Mesothelial cell of epicardium (in vitro differentiated cells): ENCODE measurements around the gene CRABP2. TPM values are rescaled to one million over a fixed set of nuclear protein-coding genes. Genes with fewer than 3 reads are reported as not detected.
A peak's percentile ranks its signal among the peaks of the same experiment; 100 is the strongest.

ENCODE experiments used
- DNase-seq, 2 experiments: peaks; one replicate each; pipeline ENCODE4 v3.0.0; 2021; ENCODE audit warnings: low spot score in 2 of 2; ENCODE audit not compliant: unreplicated experiment in 2 of 2
- H3K27ac Mint-ChIP-seq: 2 replicates; pipeline ENCODE4 v1.8.0; 2021; ENCODE audit warnings: mixed read lengths
- H3K27me3 Mint-ChIP-seq: 2 replicates; pipeline ENCODE4 v1.8.0; 2021; ENCODE audit warnings: low read depth, mixed read lengths
- H3K36me3 Mint-ChIP-seq: 2 replicates; pipeline ENCODE4 v1.8.0; 2021; ENCODE audit warnings: mixed read lengths
- H3K4me1 Mint-ChIP-seq: 2 replicates; pipeline ENCODE4 v1.8.0; 2021; ENCODE audit warnings: mixed read lengths
- H3K4me3 Mint-ChIP-seq: 2 replicates; pipeline ENCODE4 v1.8.0; 2021; ENCODE audit warnings: mild to moderate bottlenecking, moderate library complexity, mixed read lengths
- H3K9me3 Mint-ChIP-seq: 2 replicates; pipeline ENCODE4 v1.8.0; 2021; ENCODE audit warnings: mixed read lengths
- CTCF ChIP-seq: fragments of 200-600 bp; sonication (generic); IDR thresholded peaks from one replicate; pipeline ENCODE4 v1.5.0; 2021; ENCODE audit warnings: antibody characterized with exemption; ENCODE audit not compliant: unreplicated experiment
- total RNA-seq: library from RNA; stranded (reverse); gene quantifications from 3 replicates; pipeline ENCODE4 v1.2.1, GENCODE V29; 2021

Gene CRABP2
- total RNA-seq, 1 donor from 2014 or later = 704 TPM

- DNase-seq = peak; percentile 83 to 95
- Mint-ChIP-seq H3K27me3 (no peaks in the 10 kb centered on the region), H3K4me3 (peak within 1 kb of the TSS; percentile 97)
Measured at GRCh38 chr1:156740741-156741480, 35.5 kb upstream of the CRABP2 start, which contains the start of gene MRPL24. Gene MRPL24, minus strand, starts transcription at chr1:156741088. Its CDS starts 2,384 bp downstream, at chr1:156738704.

GRCh38 chr1:156740237-156740740, 34.9 kb upstream of the CRABP2 start:
- Mint-ChIP-seq H3K4me3 (peak overlapping the region; percentile 97), H3K36me3 (peaks cover 17% of the 10 kb centered on the region), H3K4me1 (peaks cover 20% of the 10 kb centered on the region), H3K9me3 (no peaks in the 10 kb centered on the region), H3K27ac (peak overlapping the region; percentile 100), H3K27me3 (no peaks in the 10 kb centered on the region)
- TF ChIP-seq CTCF = no peak
- DNase-seq = no peak

More at GRCh38 chr1:156740741-156741480, 35.5 kb upstream of the CRABP2 start, which contains the start of gene MRPL24:
- Mint-ChIP-seq H3K27ac (peak within 1 kb of the TSS; percentile 100), H3K9me3 (no peaks in the 10 kb centered on the region), H3K36me3 (peaks cover 21% of the 10 kb centered on the region), H3K4me1 (peaks cover 25% of the 10 kb centered on the region)
- TF ChIP-seq CTCF = no peak

GRCh38 chr1:156738916-156739315, 33.5 kb upstream of the CRABP2 start:
- no peaks in the 10 kb centered on the region for H3K27me3 Mint-ChIP-seq
- H3K36me3 Mint-ChIP-seq = peaks cover 17% of the 10 kb centered on the region
- H3K4me1 Mint-ChIP-seq = peaks cover 20% of the 10 kb centered on the region
- no peak for DNase-seq
- no peaks in the 10 kb centered on the region for H3K9me3 Mint-ChIP-seq
- H3K4me3 Mint-ChIP-seq = peak overlapping the region; percentile 36
- H3K27ac Mint-ChIP-seq = no peak overlapping the region
- TF ChIP-seq CTCF = no peak

GRCh38 chr1:156738407-156738806, 33.0 kb upstream of the CRABP2 start:
- no peaks in the 10 kb centered on the region for H3K9me3 Mint-ChIP-seq
- H3K4me1 Mint-ChIP-seq = peaks cover 20% of the 10 kb centered on the region
- peaks cover 17% of the 10 kb centered on the region for H3K36me3 Mint-ChIP-seq
- no peaks in the 10 kb centered on the region for H3K27me3 Mint-ChIP-seq
- no peak overlapping the region for H3K4me3 Mint-ChIP-seq
- TF ChIP-seq CTCF = no peak
- no peak for DNase-seq
- H3K27ac Mint-ChIP-seq = no peak overlapping the region

- H3K4me3 Mint-ChIP-seq = no peak overlapping the region
- no peaks in the 10 kb centered on the region for H3K27me3 Mint-ChIP-seq
- TF ChIP-seq CTCF = no peak
- no peak for DNase-seq
- no peaks in the 10 kb centered on the region for H3K9me3 Mint-ChIP-seq
- peaks cover 12% of the 10 kb centered on the region for H3K36me3 Mint-ChIP-seq
- no peak overlapping the region for H3K27ac Mint-ChIP-seq
- peaks cover 10% of the 10 kb centered on the region for H3K4me1 Mint-ChIP-seq
Measured at GRCh38 chr1:156733989-156734584, 28.7 kb upstream of the CRABP2 start.
